Osteocyte (in vitro differentiated cells): Measurements from ENCODE around the gene HIPK2. TPM values are rescaled to one million over a fixed set of nuclear protein-coding genes. Genes with fewer than 3 reads are reported as not detected.

Experiments used
- DNase-seq: peaks from one replicate; pipeline ENCODE4 v3.0.0; 2021; ENCODE audit warnings: mixed read lengths; ENCODE audit not compliant: unreplicated experiment; ENCODE audit errors: extremely low spot score
- H3K27ac Mint-ChIP-seq: one replicate; pipeline ENCODE4 v1.8.0; 2021; ENCODE audit warnings: mild to moderate bottlenecking, mixed read lengths; ENCODE audit not compliant: unreplicated experiment
- H3K27me3 Mint-ChIP-seq: one replicate; pipeline ENCODE4 v1.8.0; 2021; ENCODE audit warnings: mixed read lengths; ENCODE audit not compliant: unreplicated experiment
- H3K36me3 Mint-ChIP-seq: one replicate; pipeline ENCODE4 v1.8.0; 2021; ENCODE audit warnings: mixed read lengths; ENCODE audit not compliant: unreplicated experiment
- H3K4me1 Mint-ChIP-seq: one replicate; pipeline ENCODE4 v1.8.0; 2021; ENCODE audit warnings: mixed read lengths; ENCODE audit not compliant: unreplicated experiment
- H3K4me3 Mint-ChIP-seq: one replicate; pipeline ENCODE4 v1.8.0; 2021; ENCODE audit warnings: mild to moderate bottlenecking, moderate library complexity, mixed read lengths; ENCODE audit not compliant: unreplicated experiment
- H3K9me3 Mint-ChIP-seq: one replicate; pipeline ENCODE4 v1.8.0; 2021; ENCODE audit warnings: mixed read lengths; ENCODE audit not compliant: unreplicated experiment
- CTCF ChIP-seq: fragments of 200-600 bp; sonication (generic); IDR thresholded peaks from 2 replicates; pipeline ENCODE4 v1.5.0; 2021; ENCODE audit warnings: antibody characterized with exemption, mild to moderate bottlenecking, moderate library complexity
- total RNA-seq: library from RNA; stranded (reverse); gene quantifications from 2 replicates; pipeline ENCODE4 v1.2.1, GENCODE V29; 2021

The HIPK2 gene
- total RNA-seq, 1 donor from 2014 or later: 90.8 TPM

GRCh38 chr7:139532636-139533155, 245.1 kb downstream of the HIPK2 start:
- no peak for TF ChIP-seq CTCF
- Mint-ChIP-seq H3K27ac (no peak overlapping the region), H3K27me3 (peaks cover 59% of the 10 kb centered on the region), H3K36me3 (no peaks in the 10 kb centered on the region), H3K4me3 (no peak overlapping the region), H3K9me3 (no peaks in the 10 kb centered on the region), H3K4me1 (no peaks in the 10 kb centered on the region)
- DNase-seq: no peak

- Mint-ChIP-seq H3K27me3 (peaks cover 63% of the 10 kb centered on the region), H3K27ac (no peak overlapping the region), H3K9me3 (no peaks in the 10 kb centered on the region), H3K36me3 (no peaks in the 10 kb centered on the region), H3K4me3 (no peak overlapping the region), H3K4me1 (no peaks in the 10 kb centered on the region)
- no peak for TF ChIP-seq CTCF
- no peak for DNase-seq
Measured at GRCh38 chr7:139531094-139531493, 246.7 kb downstream of the HIPK2 start.

GRCh38 chr7:139526578-139527544, 250.9 kb downstream of the HIPK2 start:
- Mint-ChIP-seq H3K27ac (no peak overlapping the region), H3K9me3 (no peaks in the 10 kb centered on the region), H3K27me3 (peaks cover 64% of the 10 kb centered on the region), H3K4me3 (no peak overlapping the region), H3K4me1 (peaks cover 3% of the 10 kb centered on the region), H3K36me3 (no peaks in the 10 kb centered on the region)
- TF ChIP-seq CTCF: no peak
- no peak for DNase-seq

DNA sequence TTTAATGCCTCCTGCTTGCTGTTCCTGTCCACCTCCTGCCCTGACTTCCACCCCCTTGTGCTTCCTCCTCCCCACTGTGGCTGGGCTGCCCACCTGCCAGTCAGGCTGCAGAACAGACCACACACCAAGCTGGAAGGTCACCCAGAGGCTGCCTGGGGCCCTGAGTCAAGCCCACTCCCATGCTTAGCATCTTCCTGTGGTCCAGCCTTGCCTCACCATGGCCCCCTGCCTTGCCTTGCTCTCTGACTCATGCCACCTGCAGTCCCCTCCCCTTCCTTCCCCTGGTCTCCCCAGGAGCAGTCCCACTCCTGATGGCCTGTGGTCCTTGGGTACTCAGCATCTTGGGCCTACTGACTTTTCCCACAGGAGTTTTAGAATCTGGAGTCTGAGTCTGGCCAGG, 252.0 kb downstream of the HIPK2 start:
- Mint-ChIP-seq H3K27me3 (peaks cover 67% of the 10 kb centered on the region), H3K4me1 (peaks cover 3% of the 10 kb centered on the region), H3K4me3 (no peak overlapping the region), H3K27ac (no peak overlapping the region), H3K36me3 (no peaks in the 10 kb centered on the region), H3K9me3 (no peaks in the 10 kb centered on the region)
- no peak for DNase-seq
- TF ChIP-seq CTCF: no peak

DNA sequence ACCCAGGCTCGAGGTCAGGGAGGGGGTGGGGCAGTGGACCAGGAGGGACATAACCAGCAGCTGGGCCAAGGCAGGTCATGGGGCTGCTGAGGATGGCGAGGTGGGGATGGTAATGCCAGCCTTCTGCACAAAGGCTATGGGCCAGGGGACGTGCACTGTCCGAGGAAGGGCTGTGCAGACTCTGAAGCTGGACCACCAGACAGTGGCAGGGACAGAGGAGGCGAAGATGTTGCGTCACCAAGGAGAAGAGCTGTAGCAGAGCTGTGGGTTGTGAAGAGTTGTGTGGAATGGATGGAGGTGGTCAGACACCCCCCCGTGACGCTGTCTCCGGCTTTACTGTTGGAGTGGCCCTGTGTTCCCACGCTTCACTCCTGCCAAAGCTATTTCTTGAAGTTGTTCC, 252.6 kb downstream of the HIPK2 start:
- Mint-ChIP-seq H3K27me3 (peaks cover 66% of the 10 kb centered on the region), H3K4me3 (no peak overlapping the region)
- no peak for TF ChIP-seq CTCF

More for the DNA sequence above, 252.6 kb downstream of the HIPK2 start:
- DNase-seq: no peak
- no peak overlapping the region for H3K27ac Mint-ChIP-seq
- no peaks in the 10 kb centered on the region for H3K9me3 Mint-ChIP-seq
- peaks cover 3% of the 10 kb centered on the region for H3K4me1 Mint-ChIP-seq
- no peaks in the 10 kb centered on the region for H3K36me3 Mint-ChIP-seq
